ENCODE data around the gene UBR1.

- TF ChIP-seq MAX (IDR thresholded peaks at IDR 0.05) (no peak), USF2 (IDR thresholded peaks at IDR 0.05) (no peak), SREBF2 (IDR thresholded peaks at IDR 0.05) (no peak), RFX5 (IDR thresholded peaks at IDR 0.05) (no peak), RCOR1 (IDR thresholded peaks at IDR 0.05; ENCODE audit: low read depth, low read length) (no peak), CBX8 (IDR thresholded peaks at IDR 0.05) (no peak), SMC3 (IDR thresholded peaks at IDR 0.05) (no peak), CTCF (IDR thresholded peaks at IDR 0.05) (no peak), HEYL (CRISPR knock-in tag; IDR thresholded peaks at IDR 0.05) (no peak), CEBPB (IDR thresholded peaks at IDR 0.05) (no peak), POLR2A (IDR thresholded peaks at IDR 0.05; ENCODE audit: low read length) (no peak)
Measured at GRCh38 chr15:43118829-43119228, 13.0 kb upstream of the UBR1 start.
